Left ventricle myocardium inferior (tissue), 1 donor: ENCODE data around the gene CLEC16A. TPM values are rescaled to one million over a fixed set of nuclear protein-coding genes. Genes with fewer than 3 reads are reported as not detected.

Experiments
- DNase-seq: peaks from one replicate; pipeline ENCODE4 v3.0.0-alpha.2; 2020
- H3K27ac ChIP-seq: fragments of 200-600 bp; replicated peaks from 2 replicates; pipeline ENCODE4 v1.8.0; 2021
- H3K27me3 ChIP-seq: fragments of 200-600 bp; 2 replicates; pipeline ENCODE4 v1.8.0; 2021; ENCODE audit warnings: low read depth
- H3K36me3 ChIP-seq: fragments of 200-600 bp; 2 replicates; pipeline ENCODE4 v1.8.0; 2021
- H3K4me1 ChIP-seq: fragments of 200-600 bp; 2 replicates; pipeline ENCODE4 v1.8.0; 2021
- H3K4me3 ChIP-seq: fragments of 200-600 bp; 2 replicates; pipeline ENCODE4 v1.8.0; 2021; ENCODE audit warnings: mild to moderate bottlenecking, moderate library complexity
- H3K9me3 ChIP-seq: fragments of 200-600 bp; replicated peaks from 2 replicates; pipeline ENCODE4 v1.8.0; 2021
- intact Hi-C: fragments of 100-400 bp; cut with micrococcal nuclease; formaldehyde crosslinking; loops from one replicate; pipeline ENCODE4 v1.11.0; 2022
- total RNA-seq: library from RNA; stranded (reverse); fragmentation: NEBNext Ultra II Directional; extraction: Animal tissue kit (Norgen Biotek cat#: 25700); gene quantifications from one replicate; pipeline ENCODE4 v1.2.1, GENCODE V29; 2021
- TF ChIP-seq, protein P1 (sequence below): fragments of 200-600 bp; IDR thresholded peaks from 2 replicates; pipeline ENCODE4 v1.8.0; 2021; ENCODE audit warnings: antibody characterized with exemption, mild to moderate bottlenecking, borderline replicate concordance
- donor health status: DM: no; HTN: yes; CAD: no; lungs with severe emphysema.

The CLEC16A gene
- total RNA-seq, 1 donor from 2014 or later = 24.6 TPM

DNA sequence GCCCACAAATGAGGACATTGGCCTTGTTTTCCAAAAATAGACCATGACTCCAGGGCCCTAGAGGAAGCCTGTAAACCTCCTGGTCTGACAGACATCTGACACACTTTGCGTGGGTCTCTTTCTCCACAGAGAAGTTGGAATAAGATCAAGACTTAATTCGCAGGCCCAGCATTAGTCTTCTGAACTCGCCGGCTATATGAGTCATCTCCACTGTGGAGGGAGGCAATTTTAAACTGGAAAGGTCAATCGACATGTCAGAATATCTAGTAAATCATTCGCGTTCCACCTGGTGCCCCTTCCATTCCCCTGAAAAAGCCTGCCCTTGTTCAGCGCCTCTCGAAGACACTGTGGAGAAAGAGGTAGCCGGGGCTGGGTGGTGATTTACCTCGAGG is 140.1 kb downstream of the CLEC16A start:
- TF ChIP-seq, protein P1, sequence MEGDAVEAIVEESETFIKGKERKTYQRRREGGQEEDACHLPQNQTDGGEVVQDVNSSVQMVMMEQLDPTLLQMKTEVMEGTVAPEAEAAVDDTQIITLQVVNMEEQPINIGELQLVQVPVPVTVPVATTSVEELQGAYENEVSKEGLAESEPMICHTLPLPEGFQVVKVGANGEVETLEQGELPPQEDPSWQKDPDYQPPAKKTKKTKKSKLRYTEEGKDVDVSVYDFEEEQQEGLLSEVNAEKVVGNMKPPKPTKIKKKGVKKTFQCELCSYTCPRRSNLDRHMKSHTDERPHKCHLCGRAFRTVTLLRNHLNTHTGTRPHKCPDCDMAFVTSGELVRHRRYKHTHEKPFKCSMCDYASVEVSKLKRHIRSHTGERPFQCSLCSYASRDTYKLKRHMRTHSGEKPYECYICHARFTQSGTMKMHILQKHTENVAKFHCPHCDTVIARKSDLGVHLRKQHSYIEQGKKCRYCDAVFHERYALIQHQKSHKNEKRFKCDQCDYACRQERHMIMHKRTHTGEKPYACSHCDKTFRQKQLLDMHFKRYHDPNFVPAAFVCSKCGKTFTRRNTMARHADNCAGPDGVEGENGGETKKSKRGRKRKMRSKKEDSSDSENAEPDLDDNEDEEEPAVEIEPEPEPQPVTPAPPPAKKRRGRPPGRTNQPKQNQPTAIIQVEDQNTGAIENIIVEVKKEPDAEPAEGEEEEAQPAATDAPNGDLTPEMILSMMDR = no peak
- Histone ChIP-seq H3K36me3 (peaks cover 23% of the 10 kb centered on the region), H3K27ac (no peak overlapping the region), H3K4me1 (no peaks in the 10 kb centered on the region), H3K9me3 (no peaks in the 10 kb centered on the region), H3K27me3 (no peaks in the 10 kb centered on the region), H3K4me3 (no peak overlapping the region)
- no peak for DNase-seq
- intact Hi-C loops = no loop called here

DNA sequence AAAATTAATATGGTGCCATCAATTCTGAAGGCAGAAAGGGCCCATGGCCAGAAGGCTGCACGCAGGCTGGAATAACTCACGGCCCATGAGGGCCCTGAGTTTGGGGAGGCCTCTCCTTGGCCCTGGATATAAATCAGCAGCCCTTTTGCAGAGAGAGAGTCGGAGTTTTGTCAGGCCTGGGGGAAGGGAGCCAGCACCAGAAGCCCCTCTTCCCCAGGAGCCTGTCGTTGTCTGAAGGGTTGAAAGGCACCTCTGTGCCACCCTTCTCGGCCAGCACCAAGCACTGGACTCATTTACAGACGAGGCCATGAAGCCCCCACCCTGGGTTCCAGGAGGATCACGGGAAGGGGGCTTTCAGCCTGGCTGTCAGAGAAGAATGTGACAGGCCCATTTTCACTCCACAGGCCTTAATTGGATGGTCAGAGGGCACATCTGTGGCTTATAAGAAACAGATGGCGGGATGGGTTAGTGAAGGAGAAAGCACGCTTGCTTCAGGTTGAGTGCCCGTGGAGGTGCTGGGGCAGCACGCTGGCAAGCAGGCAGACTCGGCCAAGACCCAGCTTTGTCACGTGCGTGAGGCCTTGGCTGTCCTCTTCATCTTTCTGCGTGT is 140.6 kb downstream of the CLEC16A start:
- H3K4me1 ChIP-seq = no peaks in the 10 kb centered on the region
- TF ChIP-seq, protein P1 = no peak

DNA sequence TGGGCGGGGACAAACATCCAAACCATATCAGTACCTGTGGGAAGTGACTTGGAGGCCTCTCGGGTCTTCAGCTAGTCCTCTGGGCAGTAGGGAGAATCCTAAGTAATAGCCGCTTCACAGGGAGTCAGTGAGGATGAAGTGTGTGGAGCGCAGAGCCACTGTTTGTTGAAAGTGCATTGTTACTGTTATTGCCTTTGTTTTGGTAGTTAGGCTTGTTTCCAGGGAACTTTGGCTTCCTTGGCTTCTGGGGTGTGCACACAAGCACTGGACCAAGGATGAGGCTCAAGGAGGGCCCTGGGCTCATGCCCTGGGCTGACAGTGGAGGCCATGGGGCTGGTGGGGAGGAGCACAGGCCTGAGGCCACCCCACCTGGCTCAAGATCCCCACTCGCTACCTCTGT is 141.6 kb downstream of the CLEC16A start:
- Histone ChIP-seq H3K4me3 (no peak overlapping the region), H3K36me3 (peaks cover 24% of the 10 kb centered on the region), H3K9me3 (no peaks in the 10 kb centered on the region), H3K4me1 (no peaks in the 10 kb centered on the region), H3K27ac (no peak overlapping the region), H3K27me3 (no peaks in the 10 kb centered on the region)
- intact Hi-C loops = no loop called here
- DNase-seq = no peak
- TF ChIP-seq, protein P1 = no peak

More for the DNA sequence above, 140.6 kb downstream of the CLEC16A start:
- Histone ChIP-seq H3K36me3 (peaks cover 23% of the 10 kb centered on the region), H3K4me3 (no peak overlapping the region), H3K9me3 (no peaks in the 10 kb centered on the region), H3K27ac (no peak overlapping the region), H3K27me3 (no peaks in the 10 kb centered on the region)
- no peak for DNase-seq
- intact Hi-C loops = no loop called here

DNA sequence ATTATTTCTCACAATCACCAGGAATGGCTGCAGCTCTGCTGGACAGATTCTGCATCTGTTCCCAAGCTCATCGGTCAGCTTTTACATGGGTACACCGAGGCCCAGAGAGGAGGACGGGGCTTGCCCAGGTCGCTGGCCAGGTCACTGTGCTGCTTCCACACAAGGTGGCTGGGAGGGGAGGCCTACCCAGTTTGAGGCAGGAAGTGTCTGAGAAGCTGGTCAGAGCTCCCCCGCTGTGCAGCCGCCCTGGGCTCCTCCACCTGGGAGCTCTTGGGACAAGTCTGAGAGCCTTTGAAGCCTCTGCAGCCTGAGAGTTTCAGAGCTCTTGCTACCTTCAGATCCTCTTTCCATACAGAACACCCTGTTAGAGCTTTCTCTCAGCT is 143.3 kb downstream of the CLEC16A start:
- H3K36me3 ChIP-seq = peaks cover 26% of the 10 kb centered on the region
- no peak overlapping the region for H3K27ac ChIP-seq
- TF ChIP-seq, protein P1 = no peak
- no peaks in the 10 kb centered on the region for H3K9me3 ChIP-seq
- intact Hi-C loops = no loop called here
- H3K4me1 ChIP-seq = no peaks in the 10 kb centered on the region
- no peak overlapping the region for H3K4me3 ChIP-seq
- no peak for DNase-seq
- H3K27me3 ChIP-seq = no peaks in the 10 kb centered on the region

DNA sequence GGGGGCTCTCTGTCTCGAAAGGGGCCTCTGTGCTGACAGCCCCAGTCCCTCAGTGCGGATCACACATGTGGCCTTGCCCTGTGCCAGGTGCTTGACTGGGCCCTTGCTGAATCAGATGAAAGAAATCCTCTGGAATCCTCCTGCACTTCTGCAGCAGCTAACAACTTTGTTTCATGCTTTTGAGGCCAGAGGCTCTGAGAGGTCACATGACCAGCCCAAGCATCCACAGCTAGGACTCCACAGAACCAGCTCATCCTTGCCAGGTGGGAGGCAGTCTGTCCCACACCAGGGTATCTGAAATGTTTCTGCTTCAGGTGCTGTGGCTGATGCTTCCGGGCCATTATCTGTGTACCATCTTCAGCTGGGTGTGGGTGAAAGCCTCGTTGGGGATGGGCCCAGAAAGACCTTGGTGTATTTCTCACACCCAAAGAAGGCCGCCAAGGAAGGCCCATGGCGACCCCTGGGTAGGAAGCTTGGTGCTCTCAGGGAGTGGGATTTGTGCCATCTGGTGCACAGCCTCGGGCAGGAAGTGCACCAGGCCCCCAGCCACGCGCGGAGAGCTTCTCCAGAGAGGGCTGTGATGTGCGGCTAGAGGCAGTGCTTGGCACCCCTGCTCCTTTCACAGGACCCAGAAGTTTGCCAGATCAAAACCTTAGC is 143.8 kb downstream of the CLEC16A start:
- Histone ChIP-seq H3K9me3 (no peaks in the 10 kb centered on the region), H3K27ac (no peak overlapping the region), H3K4me1 (no peaks in the 10 kb centered on the region), H3K27me3 (no peaks in the 10 kb centered on the region), H3K36me3 (peaks cover 26% of the 10 kb centered on the region), H3K4me3 (no peak overlapping the region)
- TF ChIP-seq, protein P1 = no peak
- DNase-seq = no peak
- intact Hi-C loops = no loop called here
